Measurements from ENCODE around the gene PIK3R1.

- TF ChIP-seq, protein P1, sequence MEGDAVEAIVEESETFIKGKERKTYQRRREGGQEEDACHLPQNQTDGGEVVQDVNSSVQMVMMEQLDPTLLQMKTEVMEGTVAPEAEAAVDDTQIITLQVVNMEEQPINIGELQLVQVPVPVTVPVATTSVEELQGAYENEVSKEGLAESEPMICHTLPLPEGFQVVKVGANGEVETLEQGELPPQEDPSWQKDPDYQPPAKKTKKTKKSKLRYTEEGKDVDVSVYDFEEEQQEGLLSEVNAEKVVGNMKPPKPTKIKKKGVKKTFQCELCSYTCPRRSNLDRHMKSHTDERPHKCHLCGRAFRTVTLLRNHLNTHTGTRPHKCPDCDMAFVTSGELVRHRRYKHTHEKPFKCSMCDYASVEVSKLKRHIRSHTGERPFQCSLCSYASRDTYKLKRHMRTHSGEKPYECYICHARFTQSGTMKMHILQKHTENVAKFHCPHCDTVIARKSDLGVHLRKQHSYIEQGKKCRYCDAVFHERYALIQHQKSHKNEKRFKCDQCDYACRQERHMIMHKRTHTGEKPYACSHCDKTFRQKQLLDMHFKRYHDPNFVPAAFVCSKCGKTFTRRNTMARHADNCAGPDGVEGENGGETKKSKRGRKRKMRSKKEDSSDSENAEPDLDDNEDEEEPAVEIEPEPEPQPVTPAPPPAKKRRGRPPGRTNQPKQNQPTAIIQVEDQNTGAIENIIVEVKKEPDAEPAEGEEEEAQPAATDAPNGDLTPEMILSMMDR (IDR thresholded peaks at IDR 0.05) = no peak
- no peak for TF ChIP-seq POLR2AphosphoS5 (IDR thresholded peaks at IDR 0.05)
Observed at GRCh38 chr5:68345582-68345981, 130.0 kb downstream of the PIK3R1 start.
